ENCODE results near the gene NSG1.

The NSG1 gene

DNA sequence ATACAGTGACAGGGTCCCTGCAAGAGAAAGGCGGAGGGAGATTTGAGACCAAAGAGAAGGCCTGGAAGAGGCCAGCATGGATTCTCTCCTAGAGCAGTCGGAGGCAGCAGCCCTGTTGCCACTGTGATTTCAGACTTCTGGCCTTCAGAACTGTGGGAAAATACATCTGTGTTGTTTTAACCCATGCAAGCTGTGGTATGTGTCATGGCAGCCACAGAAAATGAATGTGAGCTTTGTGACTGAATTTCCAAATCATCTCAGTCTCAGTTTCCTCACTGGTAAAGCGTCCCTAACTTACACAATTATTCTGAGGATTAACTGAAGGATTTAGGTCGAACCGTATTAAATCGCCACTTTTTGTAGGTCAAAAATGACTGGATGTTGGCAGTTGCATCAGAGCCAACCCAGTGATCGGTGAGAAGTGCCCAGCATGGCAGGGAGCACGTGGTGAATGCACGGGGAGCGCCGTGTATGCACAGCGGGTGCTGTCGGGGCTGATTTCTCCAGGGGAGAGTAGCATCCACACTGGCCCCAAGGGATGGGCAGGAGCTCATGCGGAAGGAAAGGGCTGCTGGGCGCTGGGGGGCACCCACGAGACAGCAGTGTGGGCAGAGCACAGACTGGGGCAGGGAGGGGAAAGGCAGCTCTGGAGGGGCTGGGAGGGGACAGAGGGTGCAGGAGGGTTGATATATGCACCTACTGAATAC is 23.8 kb upstream of the NSG1 start:
- no peak for DNase-seq (ENCODE audit: low read depth in 1 of 2, low spot score in 1 of 2)
- Histone ChIP-seq H3K4me3 (replicated peaks; ENCODE audit: insufficient read depth, low read length) (no peak overlapping the region), H3K27me3 (ENCODE audit: insufficient read depth, poor library complexity, severe bottlenecking) (no peaks in the 10 kb centered on the region), H3K27ac (replicated peaks) (no peak overlapping the region)
- no peak for TF ChIP-seq GABPA (IDR thresholded peaks at IDR 0.05; ENCODE audit: low read depth)
- TF ChIP-seq POLR2AphosphoS5 (IDR thresholded peaks at IDR 0.05; ENCODE audit: low read depth), result no peak

GRCh38 chr4:4364061-4364460 is 22.8 kb upstream of the NSG1 start:
- TF ChIP-seq, protein P1, sequence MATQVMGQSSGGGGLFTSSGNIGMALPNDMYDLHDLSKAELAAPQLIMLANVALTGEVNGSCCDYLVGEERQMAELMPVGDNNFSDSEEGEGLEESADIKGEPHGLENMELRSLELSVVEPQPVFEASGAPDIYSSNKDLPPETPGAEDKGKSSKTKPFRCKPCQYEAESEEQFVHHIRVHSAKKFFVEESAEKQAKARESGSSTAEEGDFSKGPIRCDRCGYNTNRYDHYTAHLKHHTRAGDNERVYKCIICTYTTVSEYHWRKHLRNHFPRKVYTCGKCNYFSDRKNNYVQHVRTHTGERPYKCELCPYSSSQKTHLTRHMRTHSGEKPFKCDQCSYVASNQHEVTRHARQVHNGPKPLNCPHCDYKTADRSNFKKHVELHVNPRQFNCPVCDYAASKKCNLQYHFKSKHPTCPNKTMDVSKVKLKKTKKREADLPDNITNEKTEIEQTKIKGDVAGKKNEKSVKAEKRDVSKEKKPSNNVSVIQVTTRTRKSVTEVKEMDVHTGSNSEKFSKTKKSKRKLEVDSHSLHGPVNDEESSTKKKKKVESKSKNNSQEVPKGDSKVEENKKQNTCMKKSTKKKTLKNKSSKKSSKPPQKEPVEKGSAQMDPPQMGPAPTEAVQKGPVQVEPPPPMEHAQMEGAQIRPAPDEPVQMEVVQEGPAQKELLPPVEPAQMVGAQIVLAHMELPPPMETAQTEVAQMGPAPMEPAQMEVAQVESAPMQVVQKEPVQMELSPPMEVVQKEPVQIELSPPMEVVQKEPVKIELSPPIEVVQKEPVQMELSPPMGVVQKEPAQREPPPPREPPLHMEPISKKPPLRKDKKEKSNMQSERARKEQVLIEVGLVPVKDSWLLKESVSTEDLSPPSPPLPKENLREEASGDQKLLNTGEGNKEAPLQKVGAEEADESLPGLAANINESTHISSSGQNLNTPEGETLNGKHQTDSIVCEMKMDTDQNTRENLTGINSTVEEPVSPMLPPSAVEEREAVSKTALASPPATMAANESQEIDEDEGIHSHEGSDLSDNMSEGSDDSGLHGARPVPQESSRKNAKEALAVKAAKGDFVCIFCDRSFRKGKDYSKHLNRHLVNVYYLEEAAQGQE (IDR thresholded peaks at IDR 0.05; ENCODE audit: insufficient replicate concordance, low read depth), result no peak
- TF ChIP-seq SPI1 (IDR thresholded peaks at IDR 0.05; ENCODE audit: borderline replicate concordance, low read depth), result no peak
- TF ChIP-seq POLR2AphosphoS5 (IDR thresholded peaks at IDR 0.05; ENCODE audit: low read depth), result no peak
- no peak for TF ChIP-seq GABPA (IDR thresholded peaks at IDR 0.05; ENCODE audit: low read depth)
- TF ChIP-seq CTCF (IDR thresholded peaks at IDR 0.05; ENCODE audit: insufficient read depth, low read length), result no peak
- H3K27ac ChIP-seq (replicated peaks), result no peak overlapping the region
- DNase-seq (ENCODE audit: low read depth in 1 of 2, low spot score in 1 of 2), result no peak
- H3K4me3 ChIP-seq (replicated peaks; ENCODE audit: insufficient read depth, low read length), result no peak overlapping the region
- no peaks in the 10 kb centered on the region for H3K27me3 ChIP-seq (ENCODE audit: insufficient read depth, poor library complexity, severe bottlenecking)

DNA sequence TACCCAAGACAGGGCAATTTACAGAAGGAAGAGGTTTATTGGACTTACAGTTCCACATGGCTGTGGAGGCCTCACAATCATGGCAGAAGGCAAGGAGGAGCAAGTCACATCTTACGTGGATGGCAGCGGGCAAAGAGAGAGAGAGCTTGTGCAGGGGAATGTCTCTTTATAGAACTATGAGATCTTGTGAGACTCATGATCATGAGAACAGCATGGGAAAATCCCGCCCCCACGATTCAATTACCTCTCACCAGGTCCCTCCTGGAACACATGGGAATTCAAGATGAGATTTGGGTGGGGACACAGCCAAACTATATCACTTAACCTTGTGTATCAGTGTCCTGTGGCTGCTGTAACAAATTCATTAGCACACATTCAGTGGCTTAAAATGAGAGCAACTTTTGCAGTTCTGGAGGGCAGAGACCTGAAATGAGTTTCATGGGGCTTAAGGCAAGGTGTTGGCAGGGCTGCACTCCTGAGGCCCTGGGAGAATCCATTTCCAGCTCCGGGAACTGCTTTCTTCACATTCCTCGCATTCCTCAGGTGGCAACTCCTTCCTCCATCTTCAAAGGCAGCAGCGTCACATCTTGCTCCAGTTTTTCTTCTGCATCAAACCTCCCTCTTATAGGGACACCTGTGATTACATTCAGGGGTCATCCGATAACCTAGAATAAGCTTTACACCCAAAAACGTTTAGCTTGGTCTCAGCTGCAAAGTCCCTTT is 22.3 kb upstream of the NSG1 start:
- TF ChIP-seq, protein P1 (IDR thresholded peaks at IDR 0.05; ENCODE audit: insufficient replicate concordance, low read depth), result no peak
- TF ChIP-seq POLR2AphosphoS5 (IDR thresholded peaks at IDR 0.05; ENCODE audit: low read depth) (no peak), CTCF (IDR thresholded peaks at IDR 0.05; ENCODE audit: insufficient read depth, low read length) (no peak), GABPA (IDR thresholded peaks at IDR 0.05; ENCODE audit: low read depth) (no peak), SPI1 (IDR thresholded peaks at IDR 0.05; ENCODE audit: borderline replicate concordance, low read depth) (no peak)
- Histone ChIP-seq H3K27ac (replicated peaks) (no peak overlapping the region), H3K27me3 (ENCODE audit: insufficient read depth, poor library complexity, severe bottlenecking) (no peaks in the 10 kb centered on the region), H3K4me3 (replicated peaks; ENCODE audit: insufficient read depth, low read length) (no peak overlapping the region)
- DNase-seq (ENCODE audit: low read depth in 1 of 2, low spot score in 1 of 2), result no peak

DNA sequence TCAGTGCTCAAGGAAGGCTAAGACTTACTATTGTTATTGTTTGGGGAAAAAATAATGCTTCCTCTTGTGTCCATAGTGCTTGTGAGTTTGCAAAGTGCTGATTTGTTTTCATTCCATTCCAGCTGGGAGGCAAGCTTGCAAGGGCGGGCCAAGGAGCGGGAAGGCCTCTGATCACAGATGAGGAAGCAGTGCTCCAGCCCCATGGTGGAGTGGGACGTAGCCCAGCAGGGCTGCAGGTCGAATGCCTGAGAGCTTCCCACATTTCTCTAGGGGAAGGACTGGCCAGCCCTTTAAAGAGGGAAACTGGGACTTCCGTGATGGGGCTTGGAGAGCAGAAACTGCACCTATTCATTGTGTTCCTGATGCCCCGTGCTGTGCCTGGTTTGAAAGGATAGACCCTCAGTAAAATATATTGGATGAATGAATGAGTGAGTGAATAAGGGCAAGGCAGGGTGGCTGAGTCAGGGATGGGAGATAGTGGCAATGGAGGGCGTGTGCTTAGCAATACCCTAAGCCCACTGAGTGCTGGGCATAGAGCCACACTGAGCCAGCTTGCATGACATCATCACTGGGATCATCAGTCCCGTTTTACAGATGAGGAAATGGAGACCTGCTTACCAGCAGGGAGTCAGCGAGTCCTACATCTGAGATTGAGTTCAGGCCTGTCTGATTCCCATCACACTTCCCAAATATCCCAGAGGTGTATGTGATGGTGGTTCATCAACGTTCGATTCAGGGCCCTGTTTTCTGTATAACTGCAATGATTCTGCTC is 17.9 kb upstream of the NSG1 start:
- Histone ChIP-seq H3K4me3 (replicated peaks; ENCODE audit: insufficient read depth, low read length) (no peak overlapping the region), H3K27ac (replicated peaks) (no peak overlapping the region), H3K27me3 (ENCODE audit: insufficient read depth, poor library complexity, severe bottlenecking) (no peaks in the 10 kb centered on the region)
- TF ChIP-seq CTCF (IDR thresholded peaks at IDR 0.05; ENCODE audit: insufficient read depth, low read length), result no peak
- TF ChIP-seq, protein P1 (IDR thresholded peaks at IDR 0.05; ENCODE audit: insufficient replicate concordance, low read depth), result no peak
- TF ChIP-seq GABPA (IDR thresholded peaks at IDR 0.05; ENCODE audit: low read depth), result no peak
- no peak for TF ChIP-seq SPI1 (IDR thresholded peaks at IDR 0.05; ENCODE audit: borderline replicate concordance, low read depth)
- TF ChIP-seq POLR2AphosphoS5 (IDR thresholded peaks at IDR 0.05; ENCODE audit: low read depth), result no peak
- no peak for DNase-seq (ENCODE audit: low read depth in 1 of 2, low spot score in 1 of 2)
